GM21529 (cell line): ENCODE measurements around the gene TRA2A.
"Not testable (repeated sequence)": the region's sequence is repeated elsewhere in the genome, so short reads cannot be mapped to it uniquely, and the experiment has no call there.

Experiments
- ATAC-seq: cut with Tn5 transposase; IDR thresholded peaks from one replicate; pipeline ENCODE4 v1.9.1; 2021; ENCODE audit not compliant: unreplicated experiment

Gene TRA2A

GRCh38 chr7:23513746-23514145, 18.0 kb downstream of the TRA2A start:
- not testable (repeated sequence) for ATAC-seq

- no peak for ATAC-seq
Observed at GRCh38 chr7:23494009-23494408, 37.8 kb downstream of the TRA2A start.

- no peak for ATAC-seq
Observed at GRCh38 chr7:23491502-23491901, 40.3 kb downstream of the TRA2A start.

GRCh38 chr7:23490357-23491135, 41.2 kb downstream of the TRA2A start:
- peak; percentile 80 for ATAC-seq

- not testable (repeated sequence) for ATAC-seq
Observed at GRCh38 chr7:23488714-23489113, 43.1 kb downstream of the TRA2A start.

- no peak for ATAC-seq
Observed at GRCh38 chr7:23487670-23488069, 44.1 kb downstream of the TRA2A start.

GRCh38 chr7:23486002-23486773, 45.6 kb downstream of the TRA2A start:
- ATAC-seq = no peak

- ATAC-seq = no peak
Observed at GRCh38 chr7:23482686-23483085, 49.1 kb downstream of the TRA2A start.

- ATAC-seq = no peak
Observed at GRCh38 chr7:23477962-23478866, 53.6 kb downstream of the TRA2A start.

- ATAC-seq = no peak
Observed at GRCh38 chr7:23477157-23477499, 54.7 kb downstream of the TRA2A start.

- no peak for ATAC-seq
Observed at GRCh38 chr7:23476286-23477156, 55.3 kb downstream of the TRA2A start.

- no peak for ATAC-seq
Observed at GRCh38 chr7:23475576-23475839, 56.3 kb downstream of the TRA2A start.

- ATAC-seq = no peak
Observed at GRCh38 chr7:23474829-23475575, 56.8 kb downstream of the TRA2A start.

- ATAC-seq = peak; percentile 72
Observed at GRCh38 chr7:23474094-23474828, 57.5 kb downstream of the TRA2A start.

GRCh38 chr7:23473844-23474093, 58.0 kb downstream of the TRA2A start:
- peak; percentile 22 for ATAC-seq

GRCh38 chr7:23472956-23473843, 58.6 kb downstream of the TRA2A start:
- ATAC-seq = no peak

GRCh38 chr7:23472556-23472955, 59.2 kb downstream of the TRA2A start:
- no peak for ATAC-seq

- no peak for ATAC-seq
Observed at GRCh38 chr7:23472046-23472445, 59.7 kb downstream of the TRA2A start.
